ENCODE results near the gene CHCHD1. TPM values are rescaled to one million over a fixed set of nuclear protein-coding genes. Genes with fewer than 3 reads are reported as not detected.
"Not testable (repeated sequence)": the region's sequence is repeated elsewhere in the genome, so short reads cannot be mapped to it uniquely, and the experiment has no call there.

The CHCHD1 gene
- total RNA-seq, 4 donors from 2014 or later = 14.1 to 57.3 (median 28.9) TPM

GRCh38 chr10:73734796-73735305 is 47.0 kb upstream of the CHCHD1 start:
- Histone ChIP-seq H3K9me3 (no peaks in the 10 kb centered on the region), H3K4me3 (replicated peaks in 1 of 3) (no peak overlapping the region), H3K27ac (no peak overlapping the region), H3K27me3 (no peaks in the 10 kb centered on the region), H3K36me3 (peaks cover 0 to 12% of the 10 kb centered on the region in 2 donors), H3K4me1 (peaks cover 7 to 9% of the 10 kb centered on the region in 2 donors)
- intact Hi-C loops (cut with DNase I) = no loop called here
- WGBS, 2 donors = 83 to 90% methylated on average over 2 to 4 of the region's 5 CpGs
- DNase-seq = no peak
- TF ChIP-seq CTCF (IDR thresholded peaks at IDR 0.05) = no peak
- no peak for TF ChIP-seq POLR2A (IDR thresholded peaks at IDR 0.05)

GRCh38 chr10:73740501-73741254 is 41.2 kb upstream of the CHCHD1 start:
- not testable (repeated sequence) for H3K9me3 ChIP-seq; H3K27me3 ChIP-seq; H3K27ac ChIP-seq; H3K36me3 ChIP-seq; DNase-seq; H3K4me3 ChIP-seq (replicated peaks in 1 of 3)
- H3K4me1 ChIP-seq = peaks cover 16 to 21% of the 10 kb centered on the region in 2 donors
- intact Hi-C loops (cut with DNase I) = loop anchor here (10.0 kb wide), 1 partner anchor 576 kb away; the partner anchor contains the start of genes ECD and FAM149B1
- WGBS, 2 donors = 93 to 95% methylated on average over 16 to 18 of the region's 18 CpGs

GRCh38 chr10:73742454-73742734 is 39.5 kb upstream of the CHCHD1 start:
- H3K27me3 ChIP-seq = no peaks in the 10 kb centered on the region
- peaks cover 8 to 9% of the 10 kb centered on the region in 2 donors for H3K36me3 ChIP-seq
- no peak for DNase-seq
- no peak overlapping the region for H3K27ac ChIP-seq
- TF ChIP-seq POLR2A (IDR thresholded peaks at IDR 0.05) (no peak), CTCF (IDR thresholded peaks at IDR 0.05) (no peak)
- H3K4me1 ChIP-seq = peaks cover 18 to 26% of the 10 kb centered on the region in 2 donors
- H3K4me3 ChIP-seq (replicated peaks in 1 of 3) = no peak overlapping the region
- intact Hi-C loops (cut with DNase I) = loop anchor here (10.0 kb wide), 1 partner anchor 578 kb away; the partner anchor contains the start of genes ECD and FAM149B1
- H3K9me3 ChIP-seq = no peaks in the 10 kb centered on the region
- WGBS, 2 donors = 89 to 95% methylated on average over 5 of the region's 5 CpGs

- TF ChIP-seq CTCF (IDR thresholded peaks at IDR 0.05) = no peak
- no peak for TF ChIP-seq POLR2A (IDR thresholded peaks at IDR 0.05)
- Histone ChIP-seq H3K27me3 (no peaks in the 10 kb centered on the region), H3K4me1 (peaks cover 18 to 26% of the 10 kb centered on the region in 2 donors), H3K36me3 (peaks cover 15 to 17% of the 10 kb centered on the region in 2 donors), H3K4me3 (replicated peaks in 1 of 3) (peak overlapping the region; percentile 19 to 70 (median 65)), H3K27ac (peak overlapping the region; percentile 91 to 97 (median 94)), H3K9me3 (no peaks in the 10 kb centered on the region)
- whole genome bisulfite sequencing, 2 donors = 32 to 36% methylated on average over 6 of the region's 6 CpGs
- no peak for DNase-seq
- intact Hi-C loops (cut with DNase I) = loop anchor here (10.0 kb wide), 1 partner anchor 579 kb away; the partner anchor contains the start of genes ECD and FAM149B1
Observed at GRCh38 chr10:73743327-73743904, 38.4 kb upstream of the CHCHD1 start.

- H3K36me3 ChIP-seq = peaks cover 20 to 22% of the 10 kb centered on the region in 2 donors
- TF ChIP-seq CTCF (IDR thresholded peaks at IDR 0.05) (peak in 1 of 6 experiments; percentile 5), POLR2A (IDR thresholded peaks at IDR 0.05) (peak in 1 of 2 donors; percentile 79)
- WGBS, 2 donors = 0 to 1% methylated on average over 34 to 36 of the region's 36 CpGs
- no peaks in the 10 kb centered on the region for H3K9me3 ChIP-seq
- DNase-seq = peak; percentile 96 to 97
- intact Hi-C loops (cut with DNase I) = loop anchor here (10.0 kb wide), 1 partner anchor 579 kb away; the partner anchor contains the start of genes ECD and FAM149B1
- peak within 1 kb of the TSS; percentile 91 to 97 (median 94) for H3K27ac ChIP-seq
- H3K4me1 ChIP-seq = peaks cover 18 to 30% of the 10 kb centered on the region in 2 donors
- H3K27me3 ChIP-seq = no peaks in the 10 kb centered on the region
- peak within 1 kb of the TSS; percentile 21 to 70 (median 65) for H3K4me3 ChIP-seq (replicated peaks in 1 of 3)
Observed at GRCh38 chr10:73743905-73744663, 37.8 kb upstream of the CHCHD1 start, which contains the start of gene SEC24C. TSS of gene SEC24C (plus strand) at chr10:73744372. CDS start at chr10:73746833, 2,461 bp downstream.
